HepG2 (cell line): ENCODE data around the gene YWHAB. TPM values are rescaled to one million over a fixed set of nuclear protein-coding genes. Genes with fewer than 3 reads are reported as not detected.
A peak's percentile ranks its signal among the peaks of the same experiment; 100 is the strongest.

Experiments used
- BRCA1 ChIP-seq: sonication (generic); formaldehyde crosslinking; IDR thresholded peaks from 2 replicates; pipeline ENCODE4 v1.4.0; 2020; ENCODE audit warnings: missing genetic modification reagents
- GFI1 ChIP-seq: sonication (generic); formaldehyde crosslinking; IDR thresholded peaks from 2 replicates; pipeline ENCODE4 v1.5.0; 2020; ENCODE audit warnings: missing genetic modification reagents, mild to moderate bottlenecking, borderline replicate concordance
- PCBP1 ChIP-seq: fragments of 200-400 bp; formaldehyde crosslinking; IDR thresholded peaks from 2 replicates; pipeline ENCODE4 v1.6.1; 2017; ENCODE audit warnings: mild to moderate bottlenecking, low read depth, low read length, borderline replicate concordance
- PHF20 ChIP-seq: sonication (generic); formaldehyde crosslinking; IDR thresholded peaks from 2 replicates; pipeline ENCODE4 v1.5.0; 2020; ENCODE audit warnings: mild to moderate bottlenecking, missing genetic modification reagents
- RELA ChIP-seq: sonication (generic); formaldehyde crosslinking; IDR thresholded peaks from 2 replicates; pipeline ENCODE4 v1.4.0; 2020; ENCODE audit warnings: missing genetic modification reagents
- SKI ChIP-seq: fragments of 450-650 bp; IDR thresholded peaks from one replicate; pipeline ENCODE4 v1.6.1; 2018; ENCODE audit warnings: mild to moderate bottlenecking; ENCODE audit not compliant: partially characterized antibody
- SRY ChIP-seq: sonication (generic); formaldehyde crosslinking; IDR thresholded peaks from 2 replicates; pipeline ENCODE4 v1.8.0; 2022; ENCODE audit warnings: mild to moderate bottlenecking, missing genetic modification reagents
- U2AF2 ChIP-seq: fragments of 200-400 bp; formaldehyde crosslinking; IDR thresholded peaks from 2 replicates; pipeline ENCODE4 v1.6.1; 2017; ENCODE audit warnings: low read depth, mild to moderate bottlenecking, low read length
- ZNF205 ChIP-seq: IDR thresholded peaks from 2 replicates; pipeline ENCODE4 v1.6.1; 2018; ENCODE audit warnings: missing biosample characterization, missing genetic modification reagents
- ZNF335 ChIP-seq: sonication (generic); formaldehyde crosslinking; IDR thresholded peaks from 2 replicates; pipeline ENCODE4 v1.4.0; 2020; ENCODE audit warnings: missing genetic modification reagents
- ZNF563 ChIP-seq: sonication (generic); formaldehyde crosslinking; IDR thresholded peaks from 2 replicates; pipeline ENCODE4 v1.8.0; 2022; ENCODE audit warnings: mild to moderate bottlenecking, moderate library complexity, missing genetic modification reagents
- ZNF589 ChIP-seq: sonication (generic); formaldehyde crosslinking; conservative IDR thresholded peaks from 2 replicates; pipeline ENCODE4 v1.8.0; 2022; ENCODE audit warnings: mild to moderate bottlenecking, moderate library complexity, missing genetic modification reagents
- ZNF747 ChIP-seq: sonication (generic); formaldehyde crosslinking; IDR thresholded peaks from 2 replicates; pipeline ENCODE4 v1.8.1; 2023; ENCODE audit warnings: missing genetic modification reagents, mild to moderate bottlenecking, borderline replicate concordance
- polyA plus RNA-seq, 8 experiments: library from polyadenylated mRNA; depleted of rRNA in 3 of 8; stranded (reverse) in 7 of 8; unstranded in 1 of 8; fragments of >200 nt; fragmentation: Illumina TruSeq in 4 of 8; extraction: Trizol in 4 of 8; gene quantifications; 2 replicates each; pipeline versions ENCODE4 v1.2.1 to v1.2.3, GENCODE V29; 2011 to 2016; ENCODE audit warnings: low read depth in 4 of 8, missing spikeins in 1 of 8, mixed read lengths in 1 of 8; ENCODE audit not compliant: insufficient read depth in 1 of 8
- total RNA-seq, 5 experiments: library from RNA; depleted of rRNA; stranded (reverse); fragments of >200 nt; fragmentation: Illumina TruSeq; extraction: Trizol; gene quantifications; 2 replicates each; pipeline ENCODE4 v1.2.3, GENCODE V29; 2016; ENCODE audit warnings: low read depth in 1 of 5
- TF ChIP-seq, protein P1 (sequence below): sonication (generic); formaldehyde crosslinking; conservative IDR thresholded peaks from 2 replicates; pipeline ENCODE4 v1.5.0; 2020; ENCODE audit warnings: missing genetic modification reagents
- TF ChIP-seq, protein P2 (sequence below): IDR thresholded peaks from 2 replicates; pipeline ENCODE4 v1.6.1; 2018; ENCODE audit warnings: missing genetic modification reagents
- TF ChIP-seq, protein P3 (sequence below): sonication (generic); formaldehyde crosslinking; IDR thresholded peaks from 2 replicates; pipeline ENCODE4 v1.4.0; 2020; ENCODE audit warnings: missing genetic modification reagents
- TF ChIP-seq, protein P4 (sequence below): sonication (generic); formaldehyde crosslinking; IDR thresholded peaks from 2 replicates; pipeline ENCODE4 v1.4.0; 2020; ENCODE audit warnings: missing genetic modification reagents, mild to moderate bottlenecking, borderline replicate concordance

Gene YWHAB
- total and polyA plus RNA-seq, 2 of the 13 experiments (the other 11 are each of a cell fraction or from before 2014, with no cell fraction given): 77.2 to 121 TPM

DNA sequence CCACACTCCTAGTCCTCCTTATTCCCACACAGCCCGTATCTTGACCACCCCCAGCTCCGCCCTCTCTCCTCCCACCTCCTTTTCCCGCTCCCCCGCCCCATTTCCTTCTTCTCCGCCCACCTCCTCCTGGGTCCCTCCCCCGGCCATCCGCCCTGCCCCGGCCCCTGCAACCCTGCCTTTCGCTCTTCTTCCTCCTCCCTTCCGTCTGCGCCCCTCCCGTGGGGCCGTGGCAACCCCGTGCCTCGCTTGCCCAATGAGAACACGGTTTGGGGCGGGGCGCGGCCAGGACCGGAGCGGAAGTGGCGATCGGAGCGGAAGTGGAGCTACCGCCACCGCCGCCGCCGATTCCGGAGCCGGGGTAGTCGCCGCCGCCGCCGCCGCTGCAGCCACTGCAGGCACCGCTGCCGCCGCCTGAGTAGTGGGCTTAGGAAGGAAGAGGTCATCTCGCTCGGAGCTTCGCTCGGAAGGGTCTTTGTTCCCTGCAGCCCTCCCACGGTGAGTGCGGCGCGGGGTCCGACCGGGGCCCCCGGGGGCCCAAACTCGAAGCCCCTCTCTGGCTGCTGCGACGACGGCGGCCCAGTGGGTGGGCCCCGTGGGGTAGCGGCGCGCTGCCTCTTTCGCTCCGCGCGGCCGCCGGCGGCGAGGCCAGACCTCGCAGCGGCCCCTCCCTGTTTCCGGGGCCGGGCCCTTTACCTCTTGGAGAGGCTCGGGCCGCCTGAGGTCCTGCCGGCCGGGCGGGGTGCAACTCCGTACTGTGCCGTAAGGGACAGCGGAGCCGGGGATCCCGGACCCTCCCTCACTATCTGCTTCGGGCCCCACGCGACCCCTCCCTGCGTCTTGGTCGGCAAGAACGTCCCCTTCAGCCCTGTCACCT is at the start of gene YWHAB (continued):
- TF ChIP-seq, protein P1, sequence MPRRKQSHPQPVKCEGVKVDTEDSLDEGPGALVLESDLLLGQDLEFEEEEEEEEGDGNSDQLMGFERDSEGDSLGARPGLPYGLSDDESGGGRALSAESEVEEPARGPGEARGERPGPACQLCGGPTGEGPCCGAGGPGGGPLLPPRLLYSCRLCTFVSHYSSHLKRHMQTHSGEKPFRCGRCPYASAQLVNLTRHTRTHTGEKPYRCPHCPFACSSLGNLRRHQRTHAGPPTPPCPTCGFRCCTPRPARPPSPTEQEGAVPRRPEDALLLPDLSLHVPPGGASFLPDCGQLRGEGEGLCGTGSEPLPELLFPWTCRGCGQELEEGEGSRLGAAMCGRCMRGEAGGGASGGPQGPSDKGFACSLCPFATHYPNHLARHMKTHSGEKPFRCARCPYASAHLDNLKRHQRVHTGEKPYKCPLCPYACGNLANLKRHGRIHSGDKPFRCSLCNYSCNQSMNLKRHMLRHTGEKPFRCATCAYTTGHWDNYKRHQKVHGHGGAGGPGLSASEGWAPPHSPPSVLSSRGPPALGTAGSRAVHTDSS (CRISPR knock-in tag): peak; percentile 87; the same call in 1 of the 2 replicates
- TF ChIP-seq PHF20 (CRISPR knock-in tag) (peak; percentile 87), ZNF747 (CRISPR knock-in tag) (peak; percentile 67; the same call in 1 of the 2 replicates), GFI1 (CRISPR knock-in tag) (no peak), ZNF589 (peak; percentile 61; the same call in 1 of the 2 replicates), ZNF563 (CRISPR knock-in tag) (peak; percentile 49; the same call in 1 of the 2 replicates), BRCA1 (CRISPR knock-in tag) (no peak), U2AF2 (no peak), ZNF335 (CRISPR knock-in tag) (peak; percentile 76; the same call in 1 of the 2 replicates), RELA (0 out of 2 replicates have a peak, but pooled peaks have one; percentile 72), ZNF205 (CRISPR knock-in tag) (peak; percentile 83), SKI (peak; percentile 48), SRY (CRISPR knock-in tag) (peak; percentile 74; the same call in 1 of the 2 replicates), PCBP1 (peak; percentile 96)
- TF ChIP-seq, protein P2, sequence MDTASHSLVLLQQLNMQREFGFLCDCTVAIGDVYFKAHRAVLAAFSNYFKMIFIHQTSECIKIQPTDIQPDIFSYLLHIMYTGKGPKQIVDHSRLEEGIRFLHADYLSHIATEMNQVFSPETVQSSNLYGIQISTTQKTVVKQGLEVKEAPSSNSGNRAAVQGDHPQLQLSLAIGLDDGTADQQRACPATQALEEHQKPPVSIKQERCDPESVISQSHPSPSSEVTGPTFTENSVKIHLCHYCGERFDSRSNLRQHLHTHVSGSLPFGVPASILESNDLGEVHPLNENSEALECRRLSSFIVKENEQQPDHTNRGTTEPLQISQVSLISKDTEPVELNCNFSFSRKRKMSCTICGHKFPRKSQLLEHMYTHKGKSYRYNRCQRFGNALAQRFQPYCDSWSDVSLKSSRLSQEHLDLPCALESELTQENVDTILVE (CRISPR knock-in tag): peak; percentile 92
- TF ChIP-seq, protein P3, sequence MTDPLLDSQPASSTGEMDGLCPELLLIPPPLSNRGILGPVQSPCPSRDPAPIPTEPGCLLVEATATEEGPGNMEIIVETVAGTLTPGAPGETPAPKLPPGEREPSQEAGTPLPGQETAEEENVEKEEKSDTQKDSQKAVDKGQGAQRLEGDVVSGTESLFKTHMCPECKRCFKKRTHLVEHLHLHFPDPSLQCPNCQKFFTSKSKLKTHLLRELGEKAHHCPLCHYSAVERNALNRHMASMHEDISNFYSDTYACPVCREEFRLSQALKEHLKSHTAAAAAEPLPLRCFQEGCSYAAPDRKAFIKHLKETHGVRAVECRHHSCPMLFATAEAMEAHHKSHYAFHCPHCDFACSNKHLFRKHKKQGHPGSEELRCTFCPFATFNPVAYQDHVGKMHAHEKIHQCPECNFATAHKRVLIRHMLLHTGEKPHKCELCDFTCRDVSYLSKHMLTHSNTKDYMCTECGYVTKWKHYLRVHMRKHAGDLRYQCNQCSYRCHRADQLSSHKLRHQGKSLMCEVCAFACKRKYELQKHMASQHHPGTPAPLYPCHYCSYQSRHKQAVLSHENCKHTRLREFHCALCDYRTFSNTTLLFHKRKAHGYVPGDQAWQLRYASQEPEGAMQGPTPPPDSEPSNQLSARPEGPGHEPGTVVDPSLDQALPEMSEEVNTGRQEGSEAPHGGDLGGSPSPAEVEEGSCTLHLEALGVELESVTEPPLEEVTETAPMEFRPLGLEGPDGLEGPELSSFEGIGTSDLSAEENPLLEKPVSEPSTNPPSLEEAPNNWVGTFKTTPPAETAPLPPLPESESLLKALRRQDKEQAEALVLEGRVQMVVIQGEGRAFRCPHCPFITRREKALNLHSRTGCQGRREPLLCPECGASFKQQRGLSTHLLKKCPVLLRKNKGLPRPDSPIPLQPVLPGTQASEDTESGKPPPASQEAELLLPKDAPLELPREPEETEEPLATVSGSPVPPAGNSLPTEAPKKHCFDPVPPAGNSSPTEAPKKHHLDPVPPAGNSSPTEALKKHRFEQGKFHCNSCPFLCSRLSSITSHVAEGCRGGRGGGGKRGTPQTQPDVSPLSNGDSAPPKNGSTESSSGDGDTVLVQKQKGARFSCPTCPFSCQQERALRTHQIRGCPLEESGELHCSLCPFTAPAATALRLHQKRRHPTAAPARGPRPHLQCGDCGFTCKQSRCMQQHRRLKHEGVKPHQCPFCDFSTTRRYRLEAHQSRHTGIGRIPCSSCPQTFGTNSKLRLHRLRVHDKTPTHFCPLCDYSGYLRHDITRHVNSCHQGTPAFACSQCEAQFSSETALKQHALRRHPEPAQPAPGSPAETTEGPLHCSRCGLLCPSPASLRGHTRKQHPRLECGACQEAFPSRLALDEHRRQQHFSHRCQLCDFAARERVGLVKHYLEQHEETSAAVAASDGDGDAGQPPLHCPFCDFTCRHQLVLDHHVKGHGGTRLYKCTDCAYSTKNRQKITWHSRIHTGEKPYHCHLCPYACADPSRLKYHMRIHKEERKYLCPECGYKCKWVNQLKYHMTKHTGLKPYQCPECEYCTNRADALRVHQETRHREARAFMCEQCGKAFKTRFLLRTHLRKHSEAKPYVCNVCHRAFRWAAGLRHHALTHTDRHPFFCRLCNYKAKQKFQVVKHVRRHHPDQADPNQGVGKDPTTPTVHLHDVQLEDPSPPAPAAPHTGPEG (CRISPR knock-in tag): no peak
- TF ChIP-seq, protein P4, sequence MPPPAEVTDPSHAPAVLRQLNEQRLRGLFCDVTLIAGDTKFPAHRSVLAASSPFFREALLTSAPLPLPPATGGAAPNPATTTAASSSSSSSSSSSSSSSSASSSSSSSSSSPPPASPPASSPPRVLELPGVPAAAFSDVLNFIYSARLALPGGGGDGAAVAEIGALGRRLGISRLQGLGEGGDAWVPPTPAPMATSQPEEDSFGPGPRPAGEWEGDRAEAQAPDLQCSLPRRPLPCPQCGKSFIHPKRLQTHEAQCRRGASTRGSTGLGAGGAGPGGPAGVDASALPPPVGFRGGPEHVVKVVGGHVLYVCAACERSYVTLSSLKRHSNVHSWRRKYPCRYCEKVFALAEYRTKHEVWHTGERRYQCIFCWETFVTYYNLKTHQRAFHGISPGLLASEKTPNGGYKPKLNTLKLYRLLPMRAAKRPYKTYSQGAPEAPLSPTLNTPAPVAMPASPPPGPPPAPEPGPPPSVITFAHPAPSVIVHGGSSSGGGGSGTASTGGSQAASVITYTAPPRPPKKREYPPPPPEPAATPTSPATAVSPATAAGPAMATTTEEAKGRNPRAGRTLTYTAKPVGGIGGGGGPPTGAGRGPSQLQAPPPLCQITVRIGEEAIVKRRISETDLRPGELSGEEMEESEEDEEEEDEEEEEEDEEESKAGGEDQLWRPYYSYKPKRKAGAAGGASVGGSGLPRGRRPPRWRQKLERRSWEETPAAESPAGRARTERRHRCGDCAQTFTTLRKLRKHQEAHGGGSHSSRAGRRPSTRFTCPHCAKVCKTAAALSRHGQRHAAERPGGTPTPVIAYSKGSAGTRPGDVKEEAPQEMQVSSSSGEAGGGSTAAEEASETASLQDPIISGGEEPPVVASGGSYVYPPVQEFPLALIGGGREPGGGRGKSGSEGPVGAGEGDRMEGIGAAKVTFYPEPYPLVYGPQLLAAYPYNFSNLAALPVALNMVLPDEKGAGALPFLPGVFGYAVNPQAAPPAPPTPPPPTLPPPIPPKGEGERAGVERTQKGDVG (CRISPR knock-in tag): no peak
